HFF-Myc (cell line): ENCODE data around the gene DNAJB2.
"Not testable (repeated sequence)": the region's sequence is repeated elsewhere in the genome, so short reads cannot be mapped to it uniquely, and the experiment has no call there.

Experiments used
- DNase-seq: peaks from one replicate; pipeline ENCODE4 v3.0.0-alpha.2; 2011; ENCODE audit warnings: low read depth; ENCODE audit errors: extremely low read depth
- H3K4me3 ChIP-seq: replicated peaks from 2 replicates; pipeline ENCODE4 v1.5.1; 2011; ENCODE audit warnings: low read depth, mild to moderate bottlenecking, control low read depth, low read length
- CTCF ChIP-seq: IDR thresholded peaks from 2 replicates; pipeline ENCODE4 v1.5.1; 2012; ENCODE audit warnings: mild to moderate bottlenecking, low read depth, low read length, control low read depth; ENCODE audit errors: missing control alignments

The DNAJB2 gene

DNA sequence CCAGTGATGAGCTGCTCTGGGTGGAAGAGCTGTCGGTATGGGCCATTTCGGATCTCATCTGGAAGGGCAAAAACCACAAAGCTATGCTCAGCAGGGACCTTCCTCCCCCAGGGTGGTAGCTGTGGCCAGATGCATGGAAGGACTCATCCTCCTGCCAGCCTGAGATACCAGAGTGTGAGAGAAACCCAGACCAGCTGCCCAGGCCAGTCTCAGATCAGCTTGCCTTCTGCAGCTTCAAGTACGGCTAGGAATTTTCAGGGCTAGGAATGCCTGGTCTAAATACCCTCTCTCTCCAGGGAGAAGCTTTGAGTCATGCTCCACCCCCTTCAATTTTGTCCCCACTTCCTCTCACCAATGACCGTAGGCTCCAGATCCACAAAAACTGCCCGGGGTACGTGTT, 27.5 kb upstream of the DNAJB2 start:
- H3K4me3 ChIP-seq: no peak overlapping the region
- no peak for DNase-seq
- no peak for TF ChIP-seq CTCF

DNA sequence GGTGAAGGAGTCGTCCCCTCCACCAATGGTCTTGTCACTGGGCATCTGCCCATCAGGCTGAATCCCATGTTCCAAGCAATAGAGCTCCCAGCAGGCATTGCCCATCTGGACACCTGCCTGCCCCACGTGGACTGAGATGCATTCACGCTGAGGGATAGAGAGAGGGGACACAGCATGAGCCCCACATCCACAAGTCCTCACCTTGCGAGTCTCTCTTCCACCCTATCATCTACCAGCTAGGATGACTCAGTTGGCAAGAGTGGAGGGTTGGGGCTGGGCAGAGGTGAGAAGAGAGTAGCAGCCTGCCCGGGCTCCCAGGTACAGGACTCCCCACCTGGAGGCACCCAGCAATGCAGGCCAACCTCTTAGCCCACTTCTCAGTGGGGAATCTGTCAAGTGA, 27.1 kb upstream of the DNAJB2 start:
- DNase-seq: no peak
- TF ChIP-seq CTCF: no peak
- peak overlapping the region; percentile 48 for H3K4me3 ChIP-seq

- H3K4me3 ChIP-seq: peak overlapping the region; percentile 48
- no peak for TF ChIP-seq CTCF
- no peak for DNase-seq
Measured at GRCh38 chr2:219252570-219252899, 26.6 kb upstream of the DNAJB2 start.

DNA sequence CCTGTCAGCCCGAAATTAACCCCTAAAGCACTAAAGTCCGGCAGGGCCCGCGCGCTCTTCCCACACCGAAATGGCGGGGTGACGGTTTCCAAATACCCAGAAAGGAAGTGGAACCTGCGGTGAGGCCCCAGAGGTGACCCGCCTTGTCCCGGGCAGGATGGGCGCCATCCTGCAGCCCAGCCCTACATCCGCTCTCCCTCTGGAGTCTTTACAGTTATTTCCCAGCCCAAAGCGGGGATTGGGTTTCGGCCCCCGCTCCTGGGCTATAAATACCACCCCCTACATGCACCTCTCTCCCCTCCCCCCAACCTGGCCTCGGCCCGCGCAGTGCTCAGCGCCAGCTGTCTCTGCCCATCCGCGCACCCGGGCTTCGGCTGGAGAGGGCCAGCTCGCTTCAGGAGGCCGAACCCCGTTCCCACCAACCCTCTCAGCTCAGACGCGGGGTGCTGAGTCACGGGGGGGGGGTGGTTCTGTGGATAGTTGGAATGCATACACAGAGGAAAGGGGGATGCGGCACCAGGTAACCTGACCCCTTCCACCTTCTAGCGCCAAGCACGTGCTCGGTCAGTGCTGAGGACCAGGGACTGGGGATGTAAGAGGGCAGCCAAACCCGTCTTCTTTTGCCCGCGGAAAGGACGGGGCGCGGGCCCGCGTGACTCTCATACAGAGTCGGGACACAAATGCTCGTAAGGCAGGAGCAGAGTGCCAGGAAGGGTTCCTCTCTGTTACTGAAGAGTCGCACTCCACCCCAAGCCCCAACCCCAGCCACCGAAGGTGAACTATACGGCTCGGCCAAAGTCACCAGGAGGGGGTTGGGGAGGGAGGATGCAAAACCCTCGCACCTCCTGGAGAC, 26.0 kb upstream of the DNAJB2 start, which contains the start of gene TUBA4B:
TSS of gene TUBA4B (plus strand) at position 344 of the 853 bp plus-strand sequence. CDS start at position 509, 165 bp downstream.
- no peak for TF ChIP-seq CTCF
- peak within 1 kb of the TSS; percentile 48 for H3K4me3 ChIP-seq
- no peak for DNase-seq

DNA sequence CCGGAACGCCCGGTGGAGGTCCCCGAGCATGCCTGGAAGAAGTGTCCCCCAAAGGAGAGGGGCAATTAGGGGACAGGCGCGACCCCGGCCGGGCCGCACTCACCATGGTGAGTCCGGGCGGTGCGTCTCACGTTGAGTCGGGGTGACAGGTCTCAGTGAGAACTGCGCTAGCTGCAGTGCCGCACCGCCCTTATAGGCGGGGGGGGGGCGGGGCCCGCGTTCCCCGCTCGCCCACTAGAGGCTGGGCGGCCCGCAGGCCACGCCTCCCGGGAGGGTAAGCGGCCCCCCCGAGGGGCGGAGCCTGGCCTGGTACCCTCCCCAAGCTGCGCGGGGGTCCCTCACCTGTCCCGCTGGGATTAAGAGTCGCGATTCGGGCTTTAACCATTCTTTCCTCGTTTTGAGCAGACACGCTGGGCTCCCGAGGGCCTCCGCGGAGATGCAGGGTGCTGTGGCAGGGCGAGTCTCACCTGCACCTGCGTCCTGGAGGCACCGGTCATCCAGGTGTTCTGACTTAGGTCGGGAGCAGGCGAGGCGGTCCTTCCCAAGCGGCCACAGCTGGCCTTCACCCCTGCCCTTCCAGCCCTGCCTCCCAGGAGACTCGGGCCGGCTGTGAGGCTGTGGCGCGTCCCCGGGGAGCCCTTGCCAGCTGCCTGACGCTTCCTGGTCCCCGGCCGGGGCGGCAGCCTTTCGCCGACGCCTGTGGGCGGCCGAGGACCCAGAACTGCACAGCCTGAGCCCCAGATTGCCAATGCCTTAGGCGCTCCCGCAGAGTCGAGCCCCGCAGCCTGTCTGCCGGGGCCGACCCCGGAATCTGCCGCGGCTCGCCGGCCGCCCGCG, 25.2 kb upstream of the DNAJB2 start, which contains the start of gene TUBA4A:
TSS of gene TUBA4A (minus strand) at position 166 of the 837 bp plus-strand sequence. CDS start at position 106, 60 bp downstream.
- DNase-seq: no peak
- H3K4me3 ChIP-seq: peak within 1 kb of the TSS; percentile 48
- TF ChIP-seq CTCF: no peak

- H3K4me3 ChIP-seq: peak overlapping the region; percentile 48
- no peak for DNase-seq
- TF ChIP-seq CTCF: no peak
Measured at GRCh38 chr2:219254590-219255201, 24.5 kb upstream of the DNAJB2 start.

DNA sequence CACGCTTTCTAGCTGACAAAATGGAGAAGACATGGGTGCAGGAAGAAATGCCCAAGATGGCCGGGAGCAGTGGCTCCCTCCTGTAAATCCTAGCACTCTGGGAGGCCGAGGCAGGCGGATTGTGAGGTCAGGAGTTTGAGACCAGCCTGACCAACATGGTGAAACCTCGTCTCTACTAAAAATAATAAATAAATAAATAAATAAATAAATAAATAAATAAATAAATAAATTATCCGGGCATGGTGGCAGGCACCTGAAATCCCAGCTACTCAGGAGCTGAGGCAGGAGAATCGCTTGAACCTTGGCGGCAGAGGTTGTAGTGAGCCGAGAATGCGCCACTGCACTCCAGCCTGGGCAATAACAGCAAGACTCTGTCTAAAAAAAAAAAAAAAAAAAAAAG, 20.2 kb upstream of the DNAJB2 start:
- not testable (repeated sequence) for DNase-seq, H3K4me3 ChIP-seq
